Calu3 (cell line): Measurements from ENCODE around the gene RBM34. TPM values are rescaled to one million over a fixed set of nuclear protein-coding genes. Genes with fewer than 3 reads are reported as not detected.

Source experiments
- BruUV-seq: library from RNA; stranded (reverse); fragments of 400-500 nt; replicated peaks from 2 replicates; lab custom pipeline; 2021; lab: Mats Ljungman, UMichigan
- CTCF ChIA-PET: fragments of 300-600 bp; sonication (Branson Sonifier 250); formaldehyde crosslinking; loops from one replicate; lab custom pipeline; 2022; ENCODE audit warnings: antibody characterized with exemption; lab: Charles Lee
- DNase-seq: peaks from one replicate; pipeline ENCODE4 v3.0.0; 2022
- H3K27ac Mint-ChIP-seq: one replicate; pipeline ENCODE4 v1.8.0; 2022; ENCODE audit warnings: mixed read lengths; ENCODE audit not compliant: unreplicated experiment
- H3K27me3 Mint-ChIP-seq: one replicate; pipeline ENCODE4 v1.8.0; 2022; ENCODE audit warnings: mixed read lengths; ENCODE audit not compliant: unreplicated experiment
- H3K36me3 Mint-ChIP-seq: one replicate; pipeline ENCODE4 v1.8.0; 2022; ENCODE audit warnings: mild to moderate bottlenecking, moderate library complexity, mixed read lengths; ENCODE audit not compliant: insufficient read depth, unreplicated experiment
- H3K4me1 Mint-ChIP-seq: one replicate; pipeline ENCODE4 v1.8.0; 2022; ENCODE audit warnings: mild to moderate bottlenecking, low read depth, mixed read lengths; ENCODE audit not compliant: unreplicated experiment
- H3K4me3 Mint-ChIP-seq: one replicate; pipeline ENCODE4 v1.8.0; 2022; ENCODE audit warnings: mild to moderate bottlenecking, low read depth, moderate library complexity, mixed read lengths; ENCODE audit not compliant: unreplicated experiment
- H3K9me3 Mint-ChIP-seq: one replicate; pipeline ENCODE4 v1.8.0; 2022; ENCODE audit warnings: low read depth, mixed read lengths; ENCODE audit not compliant: unreplicated experiment
- intact Hi-C: fragments of 100-400 bp; cut with micrococcal nuclease; formaldehyde crosslinking; loops from one replicate; pipeline ENCODE4 v1.10.0; 2022; ENCODE audit not compliant: unreplicated experiment
- total RNA-seq: library from RNA; stranded (reverse); gene quantifications from 2 replicates; pipeline ENCODE4 v1.2.3, GENCODE V29; 2022
- TF ChIP-seq, protein P1 (sequence below): fragments of 200-600 bp; IDR thresholded peaks from one replicate; pipeline ENCODE4 v1.8.0; 2022; ENCODE audit warnings: antibody characterized with exemption; ENCODE audit not compliant: unreplicated experiment

Gene RBM34
- total RNA-seq, 1 experiment from 2014 or later, result 79.8 TPM

DNA sequence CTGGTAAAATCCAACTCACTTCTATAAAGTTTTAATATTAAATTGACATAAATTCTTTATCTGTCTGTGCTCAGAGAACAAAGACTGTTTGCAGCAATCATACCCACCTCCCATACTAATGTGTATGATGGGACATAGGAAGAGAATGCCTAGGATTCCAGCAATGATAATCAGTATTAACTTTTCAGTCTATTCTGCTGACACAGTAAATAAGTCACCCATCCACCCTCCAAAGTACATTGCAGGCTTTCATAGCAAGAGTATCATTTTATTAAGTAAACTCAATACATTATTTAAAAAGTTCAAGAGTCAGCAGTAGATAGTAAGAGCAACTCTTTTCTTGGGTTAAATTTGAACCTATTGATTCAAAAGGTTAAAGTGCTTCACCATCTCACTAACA lies 8.8 kb downstream of the RBM34 start:
- Mint-ChIP-seq H3K36me3 (peaks cover 48% of the 10 kb centered on the region), H3K27me3 (no peaks in the 10 kb centered on the region), H3K9me3 (no peaks in the 10 kb centered on the region), H3K4me3 (no peak overlapping the region), H3K4me1 (peaks cover 10% of the 10 kb centered on the region), H3K27ac (no peak overlapping the region)
- BruUV-seq, result no TSS peak
- TF ChIP-seq, protein P1, sequence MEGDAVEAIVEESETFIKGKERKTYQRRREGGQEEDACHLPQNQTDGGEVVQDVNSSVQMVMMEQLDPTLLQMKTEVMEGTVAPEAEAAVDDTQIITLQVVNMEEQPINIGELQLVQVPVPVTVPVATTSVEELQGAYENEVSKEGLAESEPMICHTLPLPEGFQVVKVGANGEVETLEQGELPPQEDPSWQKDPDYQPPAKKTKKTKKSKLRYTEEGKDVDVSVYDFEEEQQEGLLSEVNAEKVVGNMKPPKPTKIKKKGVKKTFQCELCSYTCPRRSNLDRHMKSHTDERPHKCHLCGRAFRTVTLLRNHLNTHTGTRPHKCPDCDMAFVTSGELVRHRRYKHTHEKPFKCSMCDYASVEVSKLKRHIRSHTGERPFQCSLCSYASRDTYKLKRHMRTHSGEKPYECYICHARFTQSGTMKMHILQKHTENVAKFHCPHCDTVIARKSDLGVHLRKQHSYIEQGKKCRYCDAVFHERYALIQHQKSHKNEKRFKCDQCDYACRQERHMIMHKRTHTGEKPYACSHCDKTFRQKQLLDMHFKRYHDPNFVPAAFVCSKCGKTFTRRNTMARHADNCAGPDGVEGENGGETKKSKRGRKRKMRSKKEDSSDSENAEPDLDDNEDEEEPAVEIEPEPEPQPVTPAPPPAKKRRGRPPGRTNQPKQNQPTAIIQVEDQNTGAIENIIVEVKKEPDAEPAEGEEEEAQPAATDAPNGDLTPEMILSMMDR, result no peak
- CTCF ChIA-PET, result no interaction called here
- intact Hi-C loops, result no loop called here
- DNase-seq, result no peak

DNA sequence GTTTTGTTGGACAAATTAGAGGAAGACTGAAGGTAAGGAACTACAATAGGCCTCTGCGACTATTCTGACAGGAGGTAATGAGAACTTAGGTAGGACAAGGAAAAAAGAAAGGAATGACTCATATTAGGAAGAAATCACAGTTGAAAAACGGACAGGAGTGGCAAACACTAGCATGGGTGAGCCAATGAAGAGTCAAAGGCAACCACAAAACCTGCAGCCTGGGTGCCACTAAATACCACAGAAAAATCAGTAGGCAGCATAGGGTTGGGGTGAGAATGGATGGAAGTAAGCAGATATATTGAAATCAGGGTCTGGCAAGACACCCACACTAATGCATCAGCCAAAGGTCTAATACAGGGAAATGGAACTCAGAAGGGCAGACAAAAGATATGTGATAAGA lies 10.0 kb downstream of the RBM34 start:
- BruUV-seq, result no TSS peak
- CTCF ChIA-PET, result no interaction called here
- Mint-ChIP-seq H3K4me1 (peaks cover 10% of the 10 kb centered on the region), H3K4me3 (no peak overlapping the region), H3K36me3 (peaks cover 51% of the 10 kb centered on the region), H3K27ac (no peak overlapping the region), H3K27me3 (no peaks in the 10 kb centered on the region), H3K9me3 (no peaks in the 10 kb centered on the region)
- no peak for DNase-seq
- TF ChIP-seq, protein P1, result no peak
- intact Hi-C loops, result no loop called here

DNA sequence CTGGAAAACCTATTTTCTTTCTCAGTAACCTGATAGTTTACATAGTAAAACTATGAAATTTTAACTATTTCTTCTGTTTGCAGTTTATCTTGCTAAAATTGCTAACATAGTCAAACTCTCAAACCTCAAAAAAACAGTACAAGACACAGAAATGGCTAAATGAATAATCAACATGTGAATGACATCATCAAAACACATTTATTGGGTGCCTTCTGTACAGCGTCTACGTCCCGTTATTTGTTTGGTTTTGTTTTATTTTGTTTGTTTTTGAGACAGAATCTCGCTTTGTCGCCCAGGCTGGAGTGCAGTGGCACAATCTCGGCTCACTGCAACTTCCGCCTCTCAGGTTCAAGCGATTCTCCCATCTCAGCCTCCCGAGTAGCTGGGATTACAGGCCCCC lies 11.2 kb downstream of the RBM34 start:
- DNase-seq, result no peak
- Mint-ChIP-seq H3K4me3 (no peak overlapping the region), H3K4me1 (peaks cover 10% of the 10 kb centered on the region), H3K9me3 (no peaks in the 10 kb centered on the region), H3K36me3 (peaks cover 58% of the 10 kb centered on the region), H3K27ac (no peak overlapping the region), H3K27me3 (no peaks in the 10 kb centered on the region)
- intact Hi-C loops, result no loop called here
- TF ChIP-seq, protein P1, result no peak
- CTCF ChIA-PET, result no interaction called here
- no TSS peak for BruUV-seq

DNA sequence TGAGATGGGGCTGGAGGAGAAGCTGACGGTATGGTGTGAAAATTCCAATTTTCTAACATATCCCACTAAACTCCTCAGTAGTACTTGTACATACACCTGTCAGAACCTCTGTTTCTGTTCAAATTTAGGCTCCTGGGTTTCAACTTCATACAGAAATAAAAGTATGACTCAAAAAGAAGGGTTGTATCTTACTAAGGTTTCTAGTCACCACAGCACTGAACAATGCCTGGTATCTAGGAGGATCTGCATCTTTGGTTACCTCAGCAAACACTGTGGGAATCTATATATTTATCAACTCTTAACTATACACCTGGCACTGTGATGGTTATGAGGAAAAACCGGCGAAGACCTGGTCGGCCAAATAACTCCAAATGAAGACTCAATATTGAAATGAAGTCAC lies 13.8 kb downstream of the RBM34 start:
- peaks cover 41% of the 10 kb centered on the region for H3K36me3 Mint-ChIP-seq
- no peak overlapping the region for H3K27ac Mint-ChIP-seq
- TF ChIP-seq, protein P1, result no peak
- no peaks in the 10 kb centered on the region for H3K9me3 Mint-ChIP-seq
- no peak overlapping the region for H3K4me3 Mint-ChIP-seq
- H3K4me1 Mint-ChIP-seq, result peaks cover 10% of the 10 kb centered on the region
- no peak for DNase-seq
- CTCF ChIA-PET, result no interaction called here
- intact Hi-C loops, result no loop called here
- no TSS peak for BruUV-seq
- no peaks in the 10 kb centered on the region for H3K27me3 Mint-ChIP-seq
